ENCODE results near the gene TMEM167B. TPM values are rescaled to one million over a fixed set of nuclear protein-coding genes. Genes with fewer than 3 reads are reported as not detected.

Gene TMEM167B
- total and polyA plus RNA-seq, 2 of the 8 experiments (the other 6 are each of a cell fraction or from before 2014, with no cell fraction given): 3.6 to 14.8 TPM

GRCh38 chr1:109075531-109076490, 14.8 kb upstream of the TMEM167B start, which contains the start of gene TAF13:
Gene TAF13, minus strand, starts transcription at chr1:109076003. Its CDS starts 56 bp downstream, at chr1:109075947.
- Histone ChIP-seq H4K5ac (ENCODE audit: insufficient read length, low read depth, low read length) (peak within 1 kb of the TSS; percentile 90), H3K4me3 (ENCODE audit: extremely low read depth in 1 of 4, insufficient read depth in 2 of 4, low read depth in 3 of 4, low read length in 4 of 4) (peak within 1 kb of the TSS; percentile 88 to 98 (median 93)), H3K4ac (replicated peaks; ENCODE audit: insufficient read length, low read depth, low read length) (peak within 1 kb of the TSS; percentile 71), H3K79me1 (ENCODE audit: low read depth, low read length) (no peaks in the 10 kb centered on the region), H3K4me1 (replicated peaks in 1 of 4; ENCODE audit: control insufficient read depth in 3 of 4, insufficient read depth in 4 of 4, low read length in 3 of 4) (peaks cover 0 to 4% (median 1%) of the 10 kb centered on the region in 4 experiments; a peak in 4 of 7 replicates), H2AFZ (ENCODE audit: low read length) (peak within 1 kb of the TSS; percentile 96), H2BK120ac (replicated peaks; ENCODE audit: low read depth, low read length) (no peak within 1 kb of the TSS), H3K23me2 (ENCODE audit: low read depth, low read length) (no peaks in the 10 kb centered on the region; the same call in 1 of the 2 replicates), H2BK5ac (ENCODE audit: low read depth, low read length) (peak within 1 kb of the TSS; percentile 88), H3K4me2 (ENCODE audit: insufficient read depth in 1 of 2, low read depth in 2 of 2, low read length in 2 of 2) (peak within 1 kb of the TSS; percentile 74 to 82), H2BK15ac (ENCODE audit: low read length) (0 out of 2 replicates have a peak within 1 kb of the TSS, but pooled peaks have one; percentile 61), H2BK20ac (ENCODE audit: low read length) (no peak within 1 kb of the TSS), H4K8ac (ENCODE audit: extremely low read depth, insufficient read depth, low read length) (peak within 1 kb of the TSS; percentile 68; the same call in 1 of the 2 replicates), H3K79me2 (ENCODE audit: control insufficient read depth in 1 of 2, insufficient read depth in 2 of 2, low read length in 2 of 2) (peaks cover 0 to 17% of the 10 kb centered on the region in 2 experiments; a peak in 3 of 4 replicates), H4K91ac (replicated peaks; ENCODE audit: insufficient read length, low read length) (peak within 1 kb of the TSS; percentile 92), H3K18ac (ENCODE audit: extremely low read depth, low read length) (peak within 1 kb of the TSS; percentile 78), H3K27ac (ENCODE audit: low read depth, low read length) (peak within 1 kb of the TSS; percentile 73), H2BK12ac (ENCODE audit: low read depth, low read length) (no peak within 1 kb of the TSS; the same call in 1 of the 2 replicates), H3K27me3 (replicated peaks in 1 of 4; ENCODE audit: control insufficient read depth in 3 of 4, extremely low read depth in 1 of 4, insufficient read depth in 3 of 4, low read length in 3 of 4) (no peaks in the 10 kb centered on the region), H4K20me1 (replicated peaks in 1 of 2; ENCODE audit: control insufficient read depth in 1 of 2, insufficient read depth in 2 of 2, low read length in 2 of 2) (no peaks in the 10 kb centered on the region), H3K9ac (replicated peaks in 1 of 4; ENCODE audit: extremely low read depth in 1 of 4, low read depth in 3 of 4, low read length in 3 of 4) (peak within 1 kb of the TSS in 3 of 4 experiments; percentile 75 to 97 (median 79); a peak in 6 of 7 replicates), H3K36me3 (ENCODE audit: control insufficient read depth in 2 of 4, insufficient read depth in 4 of 4, low read length in 3 of 4) (peaks cover 0 to 8% (median 0%) of the 10 kb centered on the region in 4 experiments; a peak in 2 of 8 replicates), H3K14ac (ENCODE audit: insufficient read length) (no peak within 1 kb of the TSS), H2AK5ac (ENCODE audit: low read depth, low read length) (peak within 1 kb of the TSS; percentile 97; the same call in 1 of the 2 replicates), H3K9me3 (ENCODE audit: insufficient read depth in 2 of 2, low read depth in 1 of 2, low read length in 1 of 2) (peaks cover 0 to 8% of the 10 kb centered on the region in 2 experiments; a peak in 1 of 4 replicates), H3K23ac (ENCODE audit: insufficient read length) (no peak within 1 kb of the TSS), H3K56ac (replicated peaks; ENCODE audit: insufficient read length, low read depth, low read length) (peak within 1 kb of the TSS; percentile 7)
- peak; percentile 82 to 90 for DNase-seq (ENCODE audit: low read depth in 1 of 2, low spot score in 2 of 2)
- POLR2A ChIA-PET (ENCODE audit: partially characterized antibody): interaction anchor here (0.8 to 5.5 kb wide), 5 partner anchors 9 to 28 kb away, joined by 3 to 34 read pairs (median 6); partner anchors contain the start of gene TMEM167B
- FAIRE-seq: no peak
- 6% methylated on average over 39 of the region's 39 CpGs; no CpG with 5 or more reads in 1 of the 2 experiments for WGBS, 2 experiments (ENCODE audit: extremely low coverage in 1 of 2, insufficient coverage in 1 of 2, insufficient read length in 1 of 2, insufficient replicate concordance in 2 of 2, low coverage in 1 of 2, low lambda C conversion rate in 2 of 2, missing lambda C conversion rate in 1 of 2)
- CTCF ChIA-PET (ENCODE audit: partially characterized antibody): interaction anchor here (1.1 to 2.1 kb wide), 4 partner anchors 13 to 40 kb away, joined by 5 to 8 read pairs (median 6); a partner anchor contains a TSS
- TF ChIP-seq JUN (IDR thresholded peaks at IDR 0.05; ENCODE audit: low read depth, low read length) (no peak), SRF (IDR thresholded peaks at IDR 0.05; ENCODE audit: low read depth, low read length) (0 out of 2 replicates have a peak, but pooled peaks have one; percentile 21), POLR2AphosphoS5 (IDR thresholded peaks at IDR 0.05; ENCODE audit: low read depth, low read length) (peak; percentile 96), JUND (IDR thresholded peaks at IDR 0.05; ENCODE audit: low read length) (0 out of 2 replicates have a peak, but pooled peaks have one; percentile 24), EGR1 (IDR thresholded peaks at IDR 0.05; ENCODE audit: borderline replicate concordance, low read depth, low read length) (no peak), ATF2 (IDR thresholded peaks at IDR 0.05; ENCODE audit: low read length) (0 out of 2 replicates have a peak, but pooled peaks have one; percentile 30), EZH2 (IDR thresholded peaks at IDR 0.05; ENCODE audit: low read depth, low read length, severe bottlenecking) (no peak)

All from H1 (cell line).